Astrocyte (in vitro differentiated cells and primary cell): ENCODE data around the gene ANKRD44.

Experiments used
- CTCF ChIP-seq: IDR thresholded peaks from 2 replicates; pipeline ENCODE4 v1.5.1; 2011; ENCODE audit warnings: low read depth, mild to moderate bottlenecking, inconsistent platforms, low read length, moderate library complexity; ENCODE audit not compliant: insufficient read depth
- EZH2 ChIP-seq: IDR thresholded peaks from 2 replicates; pipeline ENCODE4 v1.6.1; 2012; ENCODE audit warnings: mild to moderate bottlenecking, low read length, inconsistent platforms; ENCODE audit not compliant: insufficient read depth

GRCh38 chr2:197128897-197129296 is 181.7 kb downstream of the ANKRD44 start:
- TF ChIP-seq CTCF, result no peak
- TF ChIP-seq EZH2, result no peak
